ENCODE measurements around the gene AFAP1. TPM values are rescaled to one million over a fixed set of nuclear protein-coding genes. Genes with fewer than 3 reads are reported as not detected.

The AFAP1 gene
- total RNA-seq, 4 donors from 2014 or later = 15.8 to 42.9 (median 31.3) TPM

- no peaks in the 10 kb centered on the region for H3K27me3 ChIP-seq
- H3K9me3 ChIP-seq = no peaks in the 10 kb centered on the region
- no peak for DNase-seq
- H3K4me3 ChIP-seq = no peak overlapping the region
- no peaks in the 10 kb centered on the region for H3K36me3 ChIP-seq
- H3K4me1 ChIP-seq = peaks cover 0 to 37% (median 0%) of the 10 kb centered on the region in 4 donors
- TF ChIP-seq CTCF (IDR thresholded peaks at IDR 0.05) = no peak
- no peak for TF ChIP-seq POLR2A (IDR thresholded peaks at IDR 0.05)
- H3K27ac ChIP-seq = peak overlapping the region in 1 of 4 donors; percentile 16
Measured at GRCh38 chr4:7907142-7907541, 32.5 kb downstream of the AFAP1 start.

- Histone ChIP-seq H3K27ac (peak overlapping the region in 2 of 4 donors; percentile 25 to 60), H3K9me3 (no peaks in the 10 kb centered on the region), H3K4me3 (no peak overlapping the region), H3K27me3 (no peaks in the 10 kb centered on the region), H3K36me3 (no peaks in the 10 kb centered on the region), H3K4me1 (peaks cover 0 to 33% (median 0%) of the 10 kb centered on the region in 4 donors)
- TF ChIP-seq POLR2A (IDR thresholded peaks at IDR 0.05) = no peak
- no peak for TF ChIP-seq CTCF (IDR thresholded peaks at IDR 0.05)
- DNase-seq = no peak
Measured at GRCh38 chr4:7906171-7906701, 33.4 kb downstream of the AFAP1 start.

- no peak for TF ChIP-seq POLR2A (IDR thresholded peaks at IDR 0.05)
- no peak for TF ChIP-seq CTCF (IDR thresholded peaks at IDR 0.05)
- H3K27me3 ChIP-seq = no peaks in the 10 kb centered on the region
- H3K4me1 ChIP-seq = peaks cover 0 to 33% (median 0%) of the 10 kb centered on the region in 4 donors
- peak overlapping the region in 2 of 4 donors; percentile 25 to 60 for H3K27ac ChIP-seq
- H3K36me3 ChIP-seq = no peaks in the 10 kb centered on the region
- DNase-seq = no peak
- H3K4me3 ChIP-seq = no peak overlapping the region
- no peaks in the 10 kb centered on the region for H3K9me3 ChIP-seq
Measured at GRCh38 chr4:7904952-7905915, 34.4 kb downstream of the AFAP1 start.

GRCh38 chr4:7903791-7904516, 35.7 kb downstream of the AFAP1 start:
- H3K27me3 ChIP-seq = no peaks in the 10 kb centered on the region
- no peaks in the 10 kb centered on the region for H3K36me3 ChIP-seq
- H3K4me3 ChIP-seq = no peak overlapping the region
- H3K4me1 ChIP-seq = peaks cover 0 to 22% (median 0%) of the 10 kb centered on the region in 4 donors
- no peak for DNase-seq
- no peaks in the 10 kb centered on the region for H3K9me3 ChIP-seq
- peak overlapping the region in 1 of 4 donors; percentile 60 for H3K27ac ChIP-seq
- TF ChIP-seq POLR2A (IDR thresholded peaks at IDR 0.05) (no peak), CTCF (IDR thresholded peaks at IDR 0.05) (no peak)

- TF ChIP-seq CTCF (IDR thresholded peaks at IDR 0.05) (no peak), POLR2A (IDR thresholded peaks at IDR 0.05) (no peak)
- Histone ChIP-seq H3K9me3 (no peaks in the 10 kb centered on the region), H3K4me3 (no peak overlapping the region), H3K36me3 (no peaks in the 10 kb centered on the region), H3K27ac (no peak overlapping the region), H3K4me1 (peaks cover 0 to 22% (median 0%) of the 10 kb centered on the region in 4 donors), H3K27me3 (no peaks in the 10 kb centered on the region)
- DNase-seq = no peak
Measured at GRCh38 chr4:7902826-7903225, 36.8 kb downstream of the AFAP1 start.

Data from Peyer's patch (tissue), 4 donors.